A549 (cell line): Measurements from ENCODE around the gene PEX11B. TPM values are rescaled to one million over a fixed set of nuclear protein-coding genes. Genes with fewer than 3 reads are reported as not detected.

Source experiments
- ATAC-seq, 2 experiments: fragments of 200-7000 bp in 1 of 2; fragments of >200 bp in 1 of 2; cut with Nextera tagmentation in 1 of 2; cut with Tn5 transposase in 1 of 2; 3 replicates each; pipeline versions ENCODE4 v1.8.0 to v1.9.1; 2018 to 2020; ENCODE audit warnings: mild to moderate bottlenecking in 1 of 2, moderate library complexity in 1 of 2
- CTCF ChIA-PET: fragments of 300-600 bp; sonication (Branson Sonifier 250); formaldehyde crosslinking; extraction: SDS; loops from one replicate; lab custom pipeline; 2021; ENCODE audit warnings: antibody characterized with exemption, inconsistent platforms; lab: Yijun Ruan, JAX
- POLR2A ChIA-PET: fragments of 350-600 bp; formaldehyde crosslinking; extraction: SDS; loops from one replicate; lab custom pipeline; 2021; ENCODE audit warnings: antibody characterized with exemption, inconsistent platforms; lab: Yijun Ruan, JAX
- DNase-seq, 2 experiments: peaks; one replicate each; pipeline versions ENCODE4 v3.0.0 to v3.0.0-alpha.2; 2011 to 2016; ENCODE audit warnings: low read depth in 1 of 2, low spot score in 1 of 2
- FAIRE-seq: peaks from 2 replicates; lab custom pipeline; 2011; peaks lifted over from hg19 to GRCh38; lab: Jason Lieb, UNC
- H3K27ac ChIP-seq, 2 experiments: fragments of >200 bp; sonication (Bioruptor Twin); formaldehyde crosslinking; 3 replicates each; pipeline ENCODE4 v1.5.1; 2016 to 2017
- H3K4me1 ChIP-seq: fragments of >200 bp; sonication (Bioruptor Twin); formaldehyde crosslinking; 3 replicates; pipeline ENCODE4 v1.6.1; 2016
- H3K4me2 ChIP-seq: fragments of >200 bp; sonication (Bioruptor Twin); formaldehyde crosslinking; 3 replicates; pipeline ENCODE4 v1.6.1; 2016
- H3K4me3 ChIP-seq: fragments of >200 bp; sonication (Bioruptor Twin); formaldehyde crosslinking; 3 replicates; pipeline ENCODE4 v1.5.1; 2016
- H3K9me3 ChIP-seq: fragments of >200 bp; sonication (Bioruptor Twin); formaldehyde crosslinking; 3 replicates; pipeline ENCODE4 v1.6.1; 2016
- CHD2 ChIP-seq: fragments of 150-350 bp; IDR thresholded peaks from 2 replicates; pipeline ENCODE4 v1.6.1; 2014; ENCODE audit warnings: low read length; ENCODE audit not compliant: partially characterized antibody
- EHMT2 ChIP-seq: fragments of 200-600 bp; sonication (generic); IDR thresholded peaks from 2 replicates; pipeline ENCODE4 v1.6.1; 2016; ENCODE audit warnings: antibody characterized with exemption, low read depth, mild to moderate bottlenecking, moderate library complexity
- FOSL2 ChIP-seq, 2 experiments: fragments of 450-650 bp in 1 of 2; fragments of >200 bp in 1 of 2; sonication (Bioruptor Twin) in 1 of 2; formaldehyde crosslinking; IDR thresholded peaks; 2 replicates each; pipeline versions ENCODE4 v1.5.0 to v1.6.1; 2016 to 2020; ENCODE audit warnings: mild to moderate bottlenecking in 1 of 2, moderate library complexity in 1 of 2
- GATA3 ChIP-seq: IDR thresholded peaks from 2 replicates; pipeline ENCODE4 v1.6.1; 2012; ENCODE audit warnings: borderline replicate concordance
- HEYL ChIP-seq: fragments of 250-450 bp; sonication (Bioruptor Pico); IDR thresholded peaks from 2 replicates; pipeline ENCODE4 v1.8.0; 2021; ENCODE audit warnings: mild to moderate bottlenecking, moderate library complexity
- HOXB13 ChIP-seq: fragments of 250-450 bp; sonication (Bioruptor Pico); IDR thresholded peaks from 2 replicates; pipeline ENCODE4 v1.5.0; 2020; ENCODE audit warnings: low read depth, mild to moderate bottlenecking, moderate library complexity
- JUN ChIP-seq, 2 experiments: fragments of >200 bp; sonication (Bioruptor Twin); formaldehyde crosslinking; IDR thresholded peaks; 2 replicates in 1 of 2; 3 replicates in 1 of 2; pipeline ENCODE4 v1.6.1; 2016 to 2017
- KDM1A ChIP-seq: fragments of 200-600 bp; sonication (generic); IDR thresholded peaks from 2 replicates; pipeline ENCODE4 v1.6.1; 2016; ENCODE audit warnings: low read depth, mild to moderate bottlenecking
- MAFK ChIP-seq: fragments of 450-650 bp; IDR thresholded peaks from 2 replicates; pipeline ENCODE4 v1.6.1; 2014; ENCODE audit not compliant: partially characterized antibody
- MAZ ChIP-seq: fragments of 150-350 bp; IDR thresholded peaks from 2 replicates; pipeline ENCODE4 v1.6.1; 2014; ENCODE audit warnings: antibody characterized with exemption, low read depth, low read length, borderline replicate concordance
- MYC ChIP-seq: IDR thresholded peaks from 2 replicates; pipeline ENCODE4 v1.6.1; 2012; ENCODE audit warnings: mild to moderate bottlenecking, inconsistent platforms, low read length, improper control_type of control experiment, borderline replicate concordance
- PHF8 ChIP-seq: fragments of 200-600 bp; sonication (generic); IDR thresholded peaks from 2 replicates; pipeline ENCODE4 v1.6.1; 2016; ENCODE audit warnings: low read depth, mild to moderate bottlenecking, antibody characterized with exemption, moderate library complexity, borderline replicate concordance
- POLR2A ChIP-seq: IDR thresholded peaks from 2 replicates; pipeline ENCODE4 v1.6.1; 2012; ENCODE audit warnings: mild to moderate bottlenecking, low read length
- POLR2AphosphoS2 ChIP-seq: conservative IDR thresholded peaks from 2 replicates; pipeline ENCODE4 v1.6.1; 2012; ENCODE audit warnings: low read length, improper control_type of control experiment, inconsistent platforms
- RAD21 ChIP-seq, 2 experiments: fragments of >200 bp in 1 of 2; sonication (Bioruptor Twin) in 1 of 2; formaldehyde crosslinking in 1 of 2; IDR thresholded peaks in 1 of 2; conservative IDR thresholded peaks in 1 of 2; 2 replicates in 1 of 2; 3 replicates in 1 of 2; pipeline ENCODE4 v1.6.1; 2012 to 2018; ENCODE audit warnings: inconsistent platforms in 1 of 2
- RFX5 ChIP-seq: fragments of 450-650 bp; IDR thresholded peaks from 2 replicates; pipeline ENCODE4 v1.7.1; 2014; ENCODE audit warnings: antibody characterized with exemption, mild to moderate bottlenecking, moderate library complexity
- WGBS: methylation state at CpG from one replicate; pipeline ENCODE4 v1.1.6; 2017; ENCODE audit errors: missing lambda C conversion rate; 5-methylcytosine and 5-hydroxymethylcytosine counted together
- polyA plus RNA-seq, 4 experiments: library from polyadenylated mRNA; depleted of rRNA in 3 of 4; stranded (reverse); fragments of >200 nt; fragmentation: RNase III in 1 of 4; extraction: RNeasy Plus Mini Kit Qiagen cat#74134 plus additional on column Dnase treatment in 1 of 4; gene quantifications; 2 replicates in 3 of 4; 3 replicates in 1 of 4; pipeline ENCODE4 v1.2.3, GENCODE V29; 2011 to 2017
- TF ChIP-seq, protein P1 (sequence below): fragments of 250-450 bp; sonication (Bioruptor Pico); IDR thresholded peaks from 2 replicates; pipeline ENCODE4 v1.5.0; 2021; ENCODE audit warnings: mild to moderate bottlenecking, moderate library complexity, borderline replicate concordance
- TF ChIP-seq, protein P2 (sequence below): fragments of >200 bp; sonication (Bioruptor Twin); formaldehyde crosslinking; IDR thresholded peaks from 3 replicates; pipeline ENCODE4 v1.6.1; 2016
- TF ChIP-seq, protein P3 (sequence below): fragments of >200 bp; sonication (Bioruptor Twin); formaldehyde crosslinking; IDR thresholded peaks from 2 replicates; pipeline ENCODE4 v1.6.1; 2016
- TF ChIP-seq, protein P4 (sequence below): IDR thresholded peaks from 2 replicates; pipeline ENCODE4 v1.6.1; 2012

Gene PEX11B
- polyA plus RNA-seq, 2 of the 4 experiments (the other 2 are of a cell fraction) = 13.9 to 40.6 TPM

DNA sequence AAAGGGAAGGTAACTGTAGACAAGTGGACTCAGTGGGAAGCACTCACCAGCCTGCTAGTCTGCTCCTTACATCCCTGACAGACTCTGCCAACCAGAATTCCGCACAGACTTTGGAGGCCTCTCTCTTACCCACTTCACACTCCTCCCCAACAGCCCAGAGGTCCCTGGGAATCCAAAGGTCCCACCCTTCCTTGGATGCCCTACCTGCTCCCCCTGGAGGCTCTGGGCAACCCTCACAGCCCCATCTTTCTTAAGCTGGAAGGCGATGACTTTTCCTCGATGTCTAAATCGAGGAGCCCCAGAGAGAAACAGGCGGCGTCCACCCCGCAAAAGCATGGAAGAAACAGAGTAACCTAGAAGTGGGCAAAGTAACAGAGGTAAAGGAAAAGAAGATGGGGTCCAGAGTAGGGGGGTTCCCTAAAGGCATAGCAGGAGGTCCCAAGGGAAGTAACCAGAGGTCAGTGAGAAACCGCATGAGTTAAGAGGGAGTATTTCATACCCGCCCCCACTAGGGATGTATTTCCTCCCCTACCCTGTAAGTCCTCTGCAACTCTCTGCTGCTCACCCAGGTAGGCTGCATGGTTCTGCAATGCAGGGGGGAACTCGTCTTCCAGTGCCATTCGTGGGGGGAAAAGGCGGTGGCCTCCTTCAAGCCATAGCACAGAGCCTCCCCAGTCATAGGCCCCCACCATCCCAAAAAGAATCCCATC is 17.1 kb downstream of the PEX11B start:
- POLR2A ChIA-PET = interaction anchor here (1.0 kb wide), 1 partner anchor 10 kb away, joined by 3 read pairs; no protein-coding TSS in a partner anchor
- 88% methylated on average over 12 of the region's 12 CpGs for WGBS
- peak; percentile 35 to 74; a peak in 3 of 6 replicates for ATAC-seq

DNA sequence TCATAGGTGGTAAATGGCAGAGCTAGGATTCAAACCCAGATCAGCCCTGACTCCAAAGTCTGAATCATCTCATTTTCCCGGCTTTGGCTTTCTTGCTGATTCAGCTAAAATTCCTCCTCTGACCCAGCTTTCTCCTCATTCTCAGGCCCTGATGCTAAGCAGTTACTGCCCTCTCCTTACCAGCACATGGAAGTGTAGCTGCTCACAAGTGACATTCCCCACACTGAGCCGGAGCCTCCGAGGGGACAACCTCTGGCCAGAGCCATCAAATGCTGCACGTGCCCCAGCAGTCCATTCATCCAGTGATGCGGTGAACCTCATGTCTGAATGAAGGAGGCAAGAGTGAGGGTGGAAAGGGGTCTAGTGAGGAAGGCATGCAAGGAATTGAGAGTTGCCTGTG is 19.8 kb downstream of the PEX11B start:
- Histone ChIP-seq H3K4me3 (no peak overlapping the region), H3K4me1 (no peaks in the 10 kb centered on the region), H3K27ac (no peak overlapping the region), H3K4me2 (no peak overlapping the region), H3K9me3 (no peaks in the 10 kb centered on the region)
- FAIRE-seq = no peak
- no peak for DNase-seq
- POLR2A ChIA-PET = interaction anchor here (0.6 kb wide), 1 partner anchor 161 kb away, joined by 3 read pairs; no protein-coding TSS in a partner anchor
- 87% methylated on average over 5 of the region's 5 CpGs for WGBS
- CTCF ChIA-PET = interaction anchor here (1.3 to 3.8 kb wide), 2 partner anchors 11 to 42 kb away, joined by 5 to 36 read pairs; partner anchors contain the start of gene ITGA10
- TF ChIP-seq MAFK (peak; percentile 98), HOXB13 (no peak)
- no peak for ATAC-seq

More for the DNA sequence above, 17.1 kb downstream of the PEX11B start:
- no peaks in the 10 kb centered on the region for H3K4me1 ChIP-seq
- H3K27ac ChIP-seq = no peak overlapping the region; a peak in 1 of 6 replicates
- CTCF ChIA-PET = interaction anchor here (1.7 to 4.4 kb wide), 3 partner anchors 8 to 10 kb away, joined by 7 to 41 read pairs (median 36); partner anchors contain the start of gene ITGA10
- TF ChIP-seq MAZ (no peak), PHF8 (no peak), MYC (no peak), KDM1A (no peak), RAD21 (conservative IDR thresholded peaks at IDR 0.05 in 1 of 2, IDR thresholded peaks at IDR 0.05 in 1 of 2) (no peak), GATA3 (no peak), POLR2AphosphoS2 (no peak), CHD2 (no peak), FOSL2 (IDR thresholded peaks at IDR 0.05) (no peak), FOSL2 (CRISPR knock-in tag; IDR thresholded peaks at IDR 0.05) (no peak), POLR2A (no peak), HOXB13 (no peak), JUN (IDR thresholded peaks at IDR 0.05) (no peak), MAFK (no peak), RFX5 (no peak), EHMT2 (no peak), HEYL (CRISPR knock-in tag) (no peak)
- TF ChIP-seq, protein P1, sequence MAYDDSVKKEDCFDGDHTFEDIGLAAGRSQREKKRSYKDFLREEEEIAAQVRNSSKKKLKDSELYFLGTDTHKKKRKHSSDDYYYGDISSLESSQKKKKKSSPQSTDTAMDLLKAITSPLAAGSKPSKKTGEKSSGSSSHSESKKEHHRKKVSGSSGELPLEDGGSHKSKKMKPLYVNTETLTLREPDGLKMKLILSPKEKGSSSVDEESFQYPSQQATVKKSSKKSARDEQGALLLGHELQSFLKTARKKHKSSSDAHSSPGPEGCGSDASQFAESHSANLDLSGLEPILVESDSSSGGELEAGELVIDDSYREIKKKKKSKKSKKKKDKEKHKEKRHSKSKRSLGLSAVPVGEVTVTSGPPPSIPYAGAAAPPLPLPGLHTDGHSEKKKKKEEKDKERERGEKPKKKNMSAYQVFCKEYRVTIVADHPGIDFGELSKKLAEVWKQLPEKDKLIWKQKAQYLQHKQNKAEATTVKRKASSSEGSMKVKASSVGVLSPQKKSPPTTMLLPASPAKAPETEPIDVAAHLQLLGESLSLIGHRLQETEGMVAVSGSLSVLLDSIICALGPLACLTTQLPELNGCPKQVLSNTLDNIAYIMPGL (CRISPR knock-in tag) = no peak
- TF ChIP-seq, protein P2, sequence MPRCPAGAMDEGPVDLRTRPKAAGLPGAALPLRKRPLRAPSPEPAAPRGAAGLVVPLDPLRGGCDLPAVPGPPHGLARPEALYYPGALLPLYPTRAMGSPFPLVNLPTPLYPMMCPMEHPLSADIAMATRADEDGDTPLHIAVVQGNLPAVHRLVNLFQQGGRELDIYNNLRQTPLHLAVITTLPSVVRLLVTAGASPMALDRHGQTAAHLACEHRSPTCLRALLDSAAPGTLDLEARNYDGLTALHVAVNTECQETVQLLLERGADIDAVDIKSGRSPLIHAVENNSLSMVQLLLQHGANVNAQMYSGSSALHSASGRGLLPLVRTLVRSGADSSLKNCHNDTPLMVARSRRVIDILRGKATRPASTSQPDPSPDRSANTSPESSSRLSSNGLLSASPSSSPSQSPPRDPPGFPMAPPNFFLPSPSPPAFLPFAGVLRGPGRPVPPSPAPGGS = no peak
- TF ChIP-seq, protein P3, sequence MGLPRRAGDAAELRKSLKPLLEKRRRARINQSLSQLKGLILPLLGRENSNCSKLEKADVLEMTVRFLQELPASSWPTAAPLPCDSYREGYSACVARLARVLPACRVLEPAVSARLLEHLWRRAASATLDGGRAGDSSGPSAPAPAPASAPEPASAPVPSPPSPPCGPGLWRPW = no peak
- TF ChIP-seq, protein P4, sequence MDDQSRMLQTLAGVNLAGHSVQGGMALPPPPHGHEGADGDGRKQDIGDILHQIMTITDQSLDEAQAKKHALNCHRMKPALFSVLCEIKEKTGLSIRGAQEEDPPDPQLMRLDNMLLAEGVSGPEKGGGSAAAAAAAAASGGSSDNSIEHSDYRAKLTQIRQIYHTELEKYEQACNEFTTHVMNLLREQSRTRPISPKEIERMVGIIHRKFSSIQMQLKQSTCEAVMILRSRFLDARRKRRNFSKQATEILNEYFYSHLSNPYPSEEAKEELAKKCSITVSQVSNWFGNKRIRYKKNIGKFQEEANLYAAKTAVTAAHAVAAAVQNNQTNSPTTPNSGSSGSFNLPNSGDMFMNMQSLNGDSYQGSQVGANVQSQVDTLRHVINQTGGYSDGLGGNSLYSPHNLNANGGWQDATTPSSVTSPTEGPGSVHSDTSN = no peak
- TF ChIP-seq, all 56 proteins: peak for 0
- no peak overlapping the region for H3K4me3 ChIP-seq
- H3K4me2 ChIP-seq = no peak overlapping the region
- H3K9me3 ChIP-seq = no peaks in the 10 kb centered on the region
- FAIRE-seq (no peak), DNase-seq (peak in 1 of 2 experiments; percentile 17)
